HCT116 (cell line): ENCODE measurements around the gene RPAIN. TPM values are rescaled to one million over a fixed set of nuclear protein-coding genes. Genes with fewer than 3 reads are reported as not detected.

Experiments
- ATAC-seq: fragments of 200-7000 bp; cut with Tn5 transposase; 2 replicates; pipeline ENCODE4 v1.9.1; 2020; ENCODE audit warnings: mild to moderate bottlenecking, moderate library complexity
- Bru-seq: library from RNA; stranded (reverse); fragments of 400-500 nt; gene quantifications from one replicate; lab custom pipeline; 2021; lab: Mats Ljungman, UMichigan
- BruChase-seq, 2 experiments: library from RNA; stranded (reverse); fragments of 400-500 nt; gene quantifications; one replicate each; lab custom pipeline; 2021; lab: Mats Ljungman, UMichigan
- BruUV-seq: library from RNA; stranded (reverse); fragments of 400-500 nt; replicated peaks from 2 replicates; lab custom pipeline; 2021; lab: Mats Ljungman, UMichigan
- CTCF ChIA-PET: fragments of 300-600 bp; sonication (Branson Sonifier 250); formaldehyde crosslinking; loops from one replicate; lab custom pipeline; 2021; ENCODE audit warnings: antibody characterized with exemption; lab: Charles Lee
- POLR2A ChIA-PET: fragments of 300-600, 350-600 bp; sonication (Branson Sonifier 250); formaldehyde crosslinking; loops from one replicate; lab custom pipeline; 2021; ENCODE audit warnings: antibody characterized with exemption; lab: Charles Lee
- RAD21 ChIA-PET, 2 experiments: fragments of 300-600 bp; sonication (Branson Sonifier 250); formaldehyde crosslinking; loops; one replicate each; lab custom pipeline; 2023; ENCODE audit warnings: low total read pairs in 2 of 2; ENCODE audit not compliant: uncharacterized antibody in 2 of 2, unreplicated experiment in 2 of 2, low non-redundant PET in 1 of 2; lab: Charles Lee
- DNase-seq: peaks from one replicate; pipeline ENCODE4 v3.0.0-alpha.2; 2010; ENCODE audit warnings: low read depth, low spot score
- H2AFZ ChIP-seq: fragments of 200-600 bp; shearing (Covaris generic), sonication (generic); 2 replicates; pipeline ENCODE4 v1.6.1; 2017; ENCODE audit warnings: low read depth, mixed run types, mixed read lengths, antibody characterized with exemption, low read length; ENCODE audit not compliant: poor library complexity, severe bottlenecking
- H3K27ac ChIP-seq: 2 replicates; pipeline ENCODE4 v1.5.1; 2012; ENCODE audit warnings: low read depth, low read length
- H3K27me3 ChIP-seq: fragments of 200-600 bp; sonication (generic); 2 replicates; pipeline ENCODE4 v1.6.1; 2016; ENCODE audit warnings: mixed run types, low read length, mixed read lengths; ENCODE audit not compliant: insufficient read depth
- H3K36me3 ChIP-seq, 2 experiments: fragments of 200-500 bp in 1 of 2; fragments of 200-600 bp in 1 of 2; sonication (Bioruptor generic) in 1 of 2; sonication (generic) in 1 of 2; 2 replicates each; pipeline versions ENCODE4 v1.5.1 to v1.6.1; 2014 to 2016; ENCODE audit warnings: low read length in 2 of 2, inconsistent platforms in 1 of 2, mixed read lengths in 1 of 2, mixed run types in 1 of 2; ENCODE audit not compliant: insufficient read depth in 2 of 2, control insufficient read depth in 1 of 2
- H3K4me1 ChIP-seq, 2 experiments: fragments of 200-600 bp in 1 of 2; sonication (generic) in 1 of 2; 2 replicates each; pipeline versions ENCODE4 v1.5.1 to v1.6.1; 2012 to 2017; ENCODE audit warnings: low read length in 2 of 2, inconsistent platforms in 1 of 2, mild to moderate bottlenecking in 1 of 2, mixed read lengths in 1 of 2, mixed run types in 1 of 2, moderate library complexity in 1 of 2; ENCODE audit not compliant: insufficient read depth in 2 of 2, control insufficient read depth in 1 of 2
- H3K4me2 ChIP-seq: fragments of 200-600 bp; sonication (generic); 2 replicates; pipeline ENCODE4 v1.6.1; 2017; ENCODE audit warnings: mixed run types, low read length, mixed read lengths
- H3K4me3 ChIP-seq, 2 experiments: fragments of 200-600 bp in 1 of 2; sonication (generic) in 1 of 2; replicated peaks in 1 of 2; 2 replicates each; pipeline ENCODE4 v1.5.1; 2011 to 2016; ENCODE audit warnings: low read length in 2 of 2, control low read depth in 1 of 2, low read depth in 1 of 2, mild to moderate bottlenecking in 1 of 2, mixed read lengths in 1 of 2, mixed run types in 1 of 2
- H3K79me2 ChIP-seq: fragments of 200-600 bp; sonication (generic); 2 replicates; pipeline ENCODE4 v1.6.1; 2017; ENCODE audit warnings: mild to moderate bottlenecking, mixed run types, low read length, moderate library complexity, mixed read lengths; ENCODE audit not compliant: insufficient read depth
- H3K9ac ChIP-seq: fragments of 200-600 bp; sonication (generic); 2 replicates; pipeline ENCODE4 v1.6.1; 2016; ENCODE audit warnings: low read length, mixed read lengths
- H3K9me2 ChIP-seq: fragments of 200-600 bp; sonication (generic), shearing (Covaris generic); 2 replicates; pipeline ENCODE4 v1.6.1; 2017; ENCODE audit warnings: mixed run types, mild to moderate bottlenecking, moderate library complexity; ENCODE audit not compliant: insufficient read depth
- H3K9me3 ChIP-seq, 2 experiments: fragments of 200-500 bp in 1 of 2; fragments of 200-600 bp in 1 of 2; sonication (Bioruptor generic) in 1 of 2; sonication (generic) in 1 of 2; 2 replicates each; pipeline ENCODE4 v1.6.1; 2014 to 2017; ENCODE audit warnings: low read length in 2 of 2, mixed read lengths in 2 of 2, inconsistent platforms in 1 of 2, low read depth in 1 of 2, mild to moderate bottlenecking in 1 of 2, mixed run types in 1 of 2, moderate library complexity in 1 of 2; ENCODE audit not compliant: control insufficient read depth in 1 of 2, insufficient read depth in 1 of 2
- H4K20me1 ChIP-seq: fragments of 200-600 bp; sonication (generic), shearing (Covaris generic); 2 replicates; pipeline ENCODE4 v1.6.1; 2017; ENCODE audit warnings: mixed run types, mild to moderate bottlenecking, moderate library complexity; ENCODE audit not compliant: insufficient read depth
- CBX3 ChIP-seq: IDR thresholded peaks from 2 replicates; pipeline ENCODE4 v1.6.1; 2012; ENCODE audit warnings: low read depth
- CEBPB ChIP-seq: IDR thresholded peaks from 2 replicates; pipeline ENCODE4 v1.6.1; 2012; ENCODE audit warnings: low read depth
- CTCF ChIP-seq, 3 experiments: fragments of 200-600 bp in 1 of 3; sonication (generic) in 1 of 3; IDR thresholded peaks in 2 of 3; conservative IDR thresholded peaks in 1 of 3; 2 replicates each; pipeline ENCODE4 v1.5.1; 2012 to 2017; ENCODE audit warnings: low read depth in 2 of 3, low read length in 2 of 3, antibody characterized with exemption in 1 of 3, borderline replicate concordance in 1 of 3, control low read depth in 1 of 3, mild to moderate bottlenecking in 1 of 3, mixed read lengths in 1 of 3, mixed run types in 1 of 3, moderate library complexity in 1 of 3; ENCODE audit not compliant: insufficient read depth in 1 of 3
- EGR1 ChIP-seq: IDR thresholded peaks from 2 replicates; pipeline ENCODE4 v1.6.1; 2012; ENCODE audit warnings: low read depth
- EZH2 ChIP-seq: fragments of 200-600 bp; sonication (generic); IDR thresholded peaks from 2 replicates; pipeline ENCODE4 v1.6.1; 2017; ENCODE audit warnings: antibody characterized with exemption, mixed run types
- EZH2phosphoT487 ChIP-seq: fragments of 200-600 bp; IDR thresholded peaks from 2 replicates; pipeline ENCODE4 v1.6.1; 2018; ENCODE audit warnings: antibody characterized with exemption, borderline replicate concordance
- FOSL1 ChIP-seq: IDR thresholded peaks from 2 replicates; pipeline ENCODE4 v1.6.1; 2012; ENCODE audit warnings: low read depth
- POLR2A ChIP-seq: IDR thresholded peaks from 2 replicates; pipeline ENCODE4 v1.7.0; 2011; ENCODE audit warnings: borderline replicate concordance; ENCODE audit not compliant: insufficient read depth, insufficient read length; ENCODE audit errors: extremely low read depth
- POLR2AphosphoS5 ChIP-seq: IDR thresholded peaks from 2 replicates; pipeline ENCODE4 v1.6.1; 2011; ENCODE audit warnings: mild to moderate bottlenecking, low read depth, low read length, moderate library complexity
- RAD21 ChIP-seq: IDR thresholded peaks from 2 replicates; pipeline ENCODE4 v1.6.1; 2012; ENCODE audit warnings: low read depth, mild to moderate bottlenecking
- REST ChIP-seq: IDR thresholded peaks from 2 replicates; pipeline ENCODE4 v1.6.1; 2012; ENCODE audit warnings: low read depth
- SIN3A ChIP-seq: IDR thresholded peaks from 2 replicates; pipeline ENCODE4 v1.6.1; 2012; ENCODE audit warnings: low read depth
- SP1 ChIP-seq: IDR thresholded peaks from 2 replicates; pipeline ENCODE4 v1.6.1; 2012; ENCODE audit warnings: low read depth
- SRF ChIP-seq: IDR thresholded peaks from 2 replicates; pipeline ENCODE4 v1.6.1; 2012; ENCODE audit warnings: low read depth
- TCF7L2 ChIP-seq: IDR thresholded peaks from 2 replicates; pipeline ENCODE4 v1.7.0; 2011; ENCODE audit warnings: borderline replicate concordance, inconsistent platforms; ENCODE audit not compliant: insufficient read depth, insufficient read length; ENCODE audit errors: extremely low read depth
- ZBTB33 ChIP-seq: IDR thresholded peaks from 2 replicates; pipeline ENCODE4 v1.6.1; 2011; ENCODE audit warnings: mild to moderate bottlenecking, low read length, moderate library complexity; ENCODE audit not compliant: insufficient replicate concordance; ENCODE audit errors: extremely low read depth
- ZFX ChIP-seq: fragments of 450-650 bp; IDR thresholded peaks from 2 replicates; pipeline ENCODE4 v1.6.1; 2017
- intact Hi-C: fragments of 100-400 bp; cut with micrococcal nuclease; formaldehyde crosslinking; loops from 2 replicates; pipeline ENCODE4 v1.10.0; 2022
- long read RNA-seq: library from polyadenylated mRNA; unstranded; transcript quantifications from one replicate; pipeline ENCODE4 v2.0.0, GENCODE V29; 2021; ENCODE audit not compliant: unreplicated experiment
- polyA plus RNA-seq: library from polyadenylated mRNA; unstranded; fragments of >200 nt; gene quantifications from 2 replicates; pipeline ENCODE4 v1.2.1, GENCODE V29; 2012; ENCODE audit warnings: missing spikeins
- total RNA-seq: library from RNA; stranded (reverse); gene quantifications from one replicate; pipeline ENCODE4 v1.2.1, GENCODE V29; 2021; ENCODE audit not compliant: unreplicated experiment

The RPAIN gene
- total RNA-seq = 67.9 TPM
- polyA plus RNA-seq = 61.0 and 61.5 TPM in 2 replicates
- Bru-seq, nascent RNA = percentile 95 among the genes with signal in this experiment
- BruChase-seq, experiment 1, labeled RNA remaining after a 6-hour chase = percentile 91 among the genes with signal in this experiment
- BruChase-seq, experiment 2, labeled RNA remaining after a 2-hour chase = percentile 97 among the genes with signal in this experiment
- long read RNA-seq, transcript RPAIN-203 (7 exons, 1,535 nt) = major isoform, 27 of 131 reads
- long read RNA-seq, transcript RPAIN-202 (6 exons, 1,394 nt) = minor isoform, 6 of 131 reads
- long read RNA-seq, transcript RPAIN-205 (4 exons, 1,057 nt) = minor isoform, 16 of 131 reads
- long read RNA-seq, partial matches to known transcripts = 2 of 131 reads
- long read RNA-seq, other reads (novel, unspliced or antisense) = 61 of 131 reads

- Histone ChIP-seq H4K20me1 (no peaks in the 10 kb centered on the region), H2AFZ (no peak within 1 kb of the TSS), H3K9ac (peak within 1 kb of the TSS; percentile 98), H3K4me1 (peaks cover 19 to 30% of the 10 kb centered on the region in 2 experiments), H3K4me2 (peak within 1 kb of the TSS; percentile 96), H3K36me3 (peaks cover 34 to 38% of the 10 kb centered on the region in 2 experiments; a peak in 3 of 4 replicates), H3K27ac (peak within 1 kb of the TSS; percentile 80), H3K9me3 (no peaks in the 10 kb centered on the region), H3K27me3 (no peaks in the 10 kb centered on the region), H3K9me2 (no peaks in the 10 kb centered on the region), H3K4me3 (peak within 1 kb of the TSS; percentile 85 to 98), H3K79me2 (peaks cover 80% of the 10 kb centered on the region)
- CTCF ChIA-PET = interaction anchor here (1.6 kb wide), 1 partner anchor 19 kb away, joined by 12 read pairs; the partner anchor contains the start of gene C1QBP
- RAD21 ChIA-PET = no interaction called here
- peak; percentile 81 for DNase-seq
- peak; percentile 81 for ATAC-seq
- BruUV-seq = TSS peak; percentile 59
- intact Hi-C loops = no loop called here
- POLR2A ChIA-PET = interaction anchor here (0.8 to 1.3 kb wide), 10 partner anchors 7 to 228 kb away, joined by 3 to 7 read pairs (median 4); partner anchors contain the start of genes C1QBP, DHX33 and ZNF594
- TF ChIP-seq SP1 = no peak; the same call in 1 of the 2 replicates
- no peak for TF ChIP-seq FOSL1
- peak; percentile 94 for TF ChIP-seq SIN3A
- peak; percentile 86 for TF ChIP-seq POLR2A
- TF ChIP-seq POLR2AphosphoS5 = peak; percentile 90
- no peak for TF ChIP-seq REST
- no peak for TF ChIP-seq EGR1
- TF ChIP-seq ZBTB33 = peak; percentile 68
- no peak for TF ChIP-seq CTCF (IDR thresholded peaks at IDR 0.05 in 2 of 3, conservative IDR thresholded peaks at IDR 0.05 in 1 of 3; ENCODE audit: borderline replicate concordance in 1 of 3, insufficient read depth in 1 of 3, low read depth in 2 of 3, low read length in 2 of 3)
- no peak for TF ChIP-seq CBX3
- TF ChIP-seq TCF7L2 = peak; percentile 55
- TF ChIP-seq CEBPB = no peak
- no peak for TF ChIP-seq EZH2
- no peak for TF ChIP-seq EZH2phosphoT487
- TF ChIP-seq RAD21 = no peak
- TF ChIP-seq ZFX = peak; percentile 47; the same call in 1 of the 2 replicates
- TF ChIP-seq SRF = no peak
Observed at GRCh38 chr17:5419959-5420653, at the start of gene RPAIN. TSS of gene RPAIN (plus strand) at chr17:5420182. CDS start at chr17:5420211, 29 bp downstream.
